Thyroid gland (tissue), 4 donors: ENCODE data around the gene CDCA4.
"Not testable (repeated sequence)": the region's sequence is repeated elsewhere in the genome, so short reads cannot be mapped to it uniquely, and the experiment has no call there.

ENCODE experiments used
- POLR2A ChIP-seq, 2 donors: fragments of 450-650 bp; IDR thresholded peaks; one replicate each; pipeline ENCODE4 v1.6.1; 2017; ENCODE audit warnings: antibody characterized with exemption in 2 of 2, mild to moderate bottlenecking in 2 of 2, moderate library complexity in 1 of 2
- TF ChIP-seq, protein P1 (sequence below), 6 experiments: fragments of 200-600 bp in 3 of 6; fragments of 450-650 bp in 3 of 6; sonication (generic) in 3 of 6; IDR thresholded peaks; one replicate each; pipeline ENCODE4 v1.5.1; 2016 to 2019; ENCODE audit warnings: antibody characterized with exemption in 6 of 6, mild to moderate bottlenecking in 2 of 6, inconsistent platforms in 1 of 6, moderate library complexity in 1 of 6

- TF ChIP-seq, protein P1, sequence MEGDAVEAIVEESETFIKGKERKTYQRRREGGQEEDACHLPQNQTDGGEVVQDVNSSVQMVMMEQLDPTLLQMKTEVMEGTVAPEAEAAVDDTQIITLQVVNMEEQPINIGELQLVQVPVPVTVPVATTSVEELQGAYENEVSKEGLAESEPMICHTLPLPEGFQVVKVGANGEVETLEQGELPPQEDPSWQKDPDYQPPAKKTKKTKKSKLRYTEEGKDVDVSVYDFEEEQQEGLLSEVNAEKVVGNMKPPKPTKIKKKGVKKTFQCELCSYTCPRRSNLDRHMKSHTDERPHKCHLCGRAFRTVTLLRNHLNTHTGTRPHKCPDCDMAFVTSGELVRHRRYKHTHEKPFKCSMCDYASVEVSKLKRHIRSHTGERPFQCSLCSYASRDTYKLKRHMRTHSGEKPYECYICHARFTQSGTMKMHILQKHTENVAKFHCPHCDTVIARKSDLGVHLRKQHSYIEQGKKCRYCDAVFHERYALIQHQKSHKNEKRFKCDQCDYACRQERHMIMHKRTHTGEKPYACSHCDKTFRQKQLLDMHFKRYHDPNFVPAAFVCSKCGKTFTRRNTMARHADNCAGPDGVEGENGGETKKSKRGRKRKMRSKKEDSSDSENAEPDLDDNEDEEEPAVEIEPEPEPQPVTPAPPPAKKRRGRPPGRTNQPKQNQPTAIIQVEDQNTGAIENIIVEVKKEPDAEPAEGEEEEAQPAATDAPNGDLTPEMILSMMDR (IDR thresholded peaks at IDR 0.05), result not testable (repeated sequence)
- TF ChIP-seq POLR2A (IDR thresholded peaks at IDR 0.05), result not testable (repeated sequence)
Observed at GRCh38 chr14:105027718-105028117, 6.8 kb upstream of the CDCA4 start.
